ENCODE results near the gene CBFA2T2.

DNA sequence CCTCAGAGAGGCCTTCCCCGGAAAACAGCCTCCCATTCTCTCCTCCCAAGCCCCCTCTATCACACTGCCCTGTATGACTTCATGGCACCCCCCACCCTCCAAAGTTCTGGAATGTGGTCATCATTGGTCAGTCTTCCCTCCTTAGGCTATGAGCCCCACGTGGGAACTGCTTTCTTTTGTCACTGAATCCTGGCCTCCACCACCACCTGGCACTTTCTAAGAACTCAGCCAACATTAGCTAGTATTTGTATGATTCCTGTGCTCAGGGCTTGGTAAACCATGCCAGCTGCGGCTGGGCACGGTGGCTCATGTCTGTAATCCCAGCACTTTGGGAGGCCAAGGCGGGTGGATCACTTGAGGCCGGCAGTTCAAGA lies 204.7 kb downstream of the CBFA2T2 start:
- TF ChIP-seq YY1 (IDR thresholded peaks at IDR 0.05; ENCODE audit: insufficient read depth, insufficient read length) = no peak
- no peak for TF ChIP-seq ZNF274 (IDR thresholded peaks at IDR 0.05; ENCODE audit: low read depth, low read length)
- no peak for TF ChIP-seq SUZ12 (IDR thresholded peaks at IDR 0.05; ENCODE audit: extremely low read depth, insufficient read depth, insufficient read length)

Measured in NT2/D1 (cell line).